HG03378 (cell line): ENCODE results near the gene KCNMA1.

Source experiments
- ATAC-seq: cut with Tn5 transposase; IDR thresholded peaks from one replicate; pipeline ENCODE4 v1.9.1; 2021; ENCODE audit warnings: mild to moderate bottlenecking, moderate library complexity; ENCODE audit not compliant: unreplicated experiment

Gene KCNMA1

GRCh38 chr10:77313066-77313750 is 324.4 kb downstream of the KCNMA1 start:
- no peak for ATAC-seq

GRCh38 chr10:77311186-77311585 is 326.4 kb downstream of the KCNMA1 start:
- no peak for ATAC-seq

GRCh38 chr10:77310288-77310840 is 327.2 kb downstream of the KCNMA1 start:
- ATAC-seq = no peak

- no peak for ATAC-seq
These were observed 328.1 kb downstream of the KCNMA1 start for GRCh38 chr10:77309509-77309908.

- ATAC-seq = no peak
These were observed 328.5 kb downstream of the KCNMA1 start for GRCh38 chr10:77309092-77309491.

- no peak for ATAC-seq
These were observed 329.4 kb downstream of the KCNMA1 start for GRCh38 chr10:77308084-77308732.

GRCh38 chr10:77306666-77307065 is 330.9 kb downstream of the KCNMA1 start:
- ATAC-seq = no peak

GRCh38 chr10:77305650-77306632 is 331.7 kb downstream of the KCNMA1 start:
- ATAC-seq = no peak

- ATAC-seq = no peak
These were observed 333.4 kb downstream of the KCNMA1 start for GRCh38 chr10:77304192-77304591.

- ATAC-seq = no peak
These were observed 336.3 kb downstream of the KCNMA1 start for GRCh38 chr10:77301305-77301730.

- ATAC-seq = no peak
These were observed 336.8 kb downstream of the KCNMA1 start for GRCh38 chr10:77300682-77301302.

GRCh38 chr10:77299320-77299719 is 338.3 kb downstream of the KCNMA1 start:
- no peak for ATAC-seq

GRCh38 chr10:77297393-77297739 is 340.2 kb downstream of the KCNMA1 start:
- ATAC-seq = no peak

GRCh38 chr10:77296534-77297392 is 340.8 kb downstream of the KCNMA1 start:
- no peak for ATAC-seq

- ATAC-seq = no peak
These were observed 343.8 kb downstream of the KCNMA1 start for GRCh38 chr10:77293773-77294172.

- no peak for ATAC-seq
These were observed 344.3 kb downstream of the KCNMA1 start for GRCh38 chr10:77293347-77293746.

GRCh38 chr10:77291596-77292505 is 345.8 kb downstream of the KCNMA1 start:
- no peak for ATAC-seq

- ATAC-seq = no peak
These were observed 347.0 kb downstream of the KCNMA1 start for GRCh38 chr10:77290528-77291155.
